ENCODE measurements around the gene PPP3CA.

GRCh38 chr4:101172369-101172768 lies 175.0 kb downstream of the PPP3CA start:
- TF ChIP-seq POLR2AphosphoS5 (IDR thresholded peaks at IDR 0.05; ENCODE audit: low read depth) (no peak), JUNB (IDR thresholded peaks at IDR 0.05; ENCODE audit: unreplicated experiment) (no peak), CTCF (conservative IDR thresholded peaks at IDR 0.05; ENCODE audit: low read depth in 2 of 2) (no peak), NANOG (IDR thresholded peaks at IDR 0.05; ENCODE audit: borderline replicate concordance) (no peak), REST (IDR thresholded peaks at IDR 0.05; ENCODE audit: unreplicated experiment) (no peak)
